ENCODE results near the gene ALOX5. TPM values are rescaled to one million over a fixed set of nuclear protein-coding genes. Genes with fewer than 3 reads are reported as not detected.

Gene ALOX5
- total and polyA plus RNA-seq, 2 of the 4 experiments (the other 2 are of a cell fraction): not detected

DNA sequence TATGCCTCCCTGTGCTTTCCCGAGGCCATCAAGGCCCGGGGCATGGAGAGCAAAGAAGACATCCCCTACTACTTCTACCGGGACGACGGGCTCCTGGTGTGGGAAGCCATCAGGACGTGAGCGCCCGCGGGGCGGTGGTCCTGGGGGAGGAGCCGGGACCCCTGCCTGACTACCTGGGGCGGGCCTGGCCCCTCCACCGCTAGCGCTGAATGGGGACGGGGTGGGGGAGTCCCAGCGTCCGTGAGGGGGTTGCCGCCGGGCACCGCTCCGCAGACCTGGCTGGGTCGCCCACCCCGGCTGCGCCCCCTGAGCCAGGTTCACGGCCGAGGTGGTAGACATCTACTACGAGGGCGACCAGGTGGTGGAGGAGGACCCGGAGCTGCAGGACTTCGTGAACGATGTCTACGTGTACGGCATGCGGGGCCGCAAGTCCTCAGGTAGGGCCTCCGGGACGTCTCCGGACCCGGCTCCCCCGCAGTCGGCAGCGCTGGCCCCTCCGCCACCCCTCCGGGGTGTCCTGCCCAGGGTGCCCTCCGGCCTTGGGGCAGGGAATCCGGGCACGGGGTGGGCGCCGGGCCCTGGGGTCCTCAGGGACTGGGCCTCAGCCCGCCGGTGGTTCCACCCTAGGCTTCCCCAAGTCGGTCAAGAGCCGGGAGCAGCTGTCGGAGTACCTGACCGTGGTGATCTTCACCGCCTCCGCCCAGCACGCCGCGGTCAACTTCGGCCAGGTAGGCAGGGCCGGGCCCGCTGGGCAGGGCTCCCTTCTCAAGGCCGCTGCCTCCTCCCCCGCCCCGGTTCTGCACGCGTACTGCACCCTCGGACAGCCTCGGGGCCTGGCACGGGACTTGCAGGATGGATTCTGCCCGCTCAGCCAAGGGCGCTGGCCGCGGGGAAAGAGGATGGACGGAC lies 69.3 kb downstream of the ALOX5 start:
- H3K9me3 ChIP-seq (ENCODE audit: control insufficient read depth, insufficient read depth, low read length): no peaks in the 10 kb centered on the region
- no peak overlapping the region for H3K27ac ChIP-seq (ENCODE audit: insufficient read depth, low read length)
- H2AFZ ChIP-seq (replicated peaks; ENCODE audit: low read length, poor library complexity): no peak overlapping the region
- intact Hi-C loops (cut with micrococcal nuclease) (no loop called here), dilution Hi-C loops (cut with HindIII; ENCODE audit: low sequenced_read_pairs, unreplicated experiment) (no loop called here), in situ Hi-C loops (cut with MboI; ENCODE audit: low sequenced_read_pairs) (no loop called here)
- DNase-seq: no peak
- no TSS peak for BruUV-seq (replicated peaks)
- H3K4ac ChIP-seq (ENCODE audit: low read depth, low read length): no peak overlapping the region
- no peaks in the 10 kb centered on the region for H3K36me3 ChIP-seq (ENCODE audit: control insufficient read depth, insufficient read depth, low read length)
- peaks cover 2% of the 10 kb centered on the region for H3K4me1 ChIP-seq (ENCODE audit: control insufficient read depth, insufficient read depth, low read length)
- peaks cover 16% of the 10 kb centered on the region; the same call in 1 of the 2 replicates for H3K27me3 ChIP-seq (ENCODE audit: control insufficient read depth, insufficient read depth, low read length)
- TF ChIP-seq FOS (IDR thresholded peaks at IDR 0.05; ENCODE audit: low read depth, low read length): no peak
- no peak for TF ChIP-seq RCOR1 (IDR thresholded peaks at IDR 0.05; ENCODE audit: insufficient replicate concordance, low read length)
- TF ChIP-seq MAFK (IDR thresholded peaks at IDR 0.05; ENCODE audit: low read depth, low read length): no peak
- TF ChIP-seq, protein P1, sequence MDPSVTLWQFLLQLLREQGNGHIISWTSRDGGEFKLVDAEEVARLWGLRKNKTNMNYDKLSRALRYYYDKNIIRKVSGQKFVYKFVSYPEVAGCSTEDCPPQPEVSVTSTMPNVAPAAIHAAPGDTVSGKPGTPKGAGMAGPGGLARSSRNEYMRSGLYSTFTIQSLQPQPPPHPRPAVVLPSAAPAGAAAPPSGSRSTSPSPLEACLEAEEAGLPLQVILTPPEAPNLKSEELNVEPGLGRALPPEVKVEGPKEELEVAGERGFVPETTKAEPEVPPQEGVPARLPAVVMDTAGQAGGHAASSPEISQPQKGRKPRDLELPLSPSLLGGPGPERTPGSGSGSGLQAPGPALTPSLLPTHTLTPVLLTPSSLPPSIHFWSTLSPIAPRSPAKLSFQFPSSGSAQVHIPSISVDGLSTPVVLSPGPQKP (IDR thresholded peaks at IDR 0.05; ENCODE audit: borderline replicate concordance, low read depth, low read length): no peak
- TF ChIP-seq, protein P2, sequence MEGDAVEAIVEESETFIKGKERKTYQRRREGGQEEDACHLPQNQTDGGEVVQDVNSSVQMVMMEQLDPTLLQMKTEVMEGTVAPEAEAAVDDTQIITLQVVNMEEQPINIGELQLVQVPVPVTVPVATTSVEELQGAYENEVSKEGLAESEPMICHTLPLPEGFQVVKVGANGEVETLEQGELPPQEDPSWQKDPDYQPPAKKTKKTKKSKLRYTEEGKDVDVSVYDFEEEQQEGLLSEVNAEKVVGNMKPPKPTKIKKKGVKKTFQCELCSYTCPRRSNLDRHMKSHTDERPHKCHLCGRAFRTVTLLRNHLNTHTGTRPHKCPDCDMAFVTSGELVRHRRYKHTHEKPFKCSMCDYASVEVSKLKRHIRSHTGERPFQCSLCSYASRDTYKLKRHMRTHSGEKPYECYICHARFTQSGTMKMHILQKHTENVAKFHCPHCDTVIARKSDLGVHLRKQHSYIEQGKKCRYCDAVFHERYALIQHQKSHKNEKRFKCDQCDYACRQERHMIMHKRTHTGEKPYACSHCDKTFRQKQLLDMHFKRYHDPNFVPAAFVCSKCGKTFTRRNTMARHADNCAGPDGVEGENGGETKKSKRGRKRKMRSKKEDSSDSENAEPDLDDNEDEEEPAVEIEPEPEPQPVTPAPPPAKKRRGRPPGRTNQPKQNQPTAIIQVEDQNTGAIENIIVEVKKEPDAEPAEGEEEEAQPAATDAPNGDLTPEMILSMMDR (conservative IDR thresholded peaks at IDR 0.05; ENCODE audit: low read depth, low read length): no peak
- TF ChIP-seq RFX5 (IDR thresholded peaks at IDR 0.05; ENCODE audit: low read depth, low read length): no peak
- no peaks in the 10 kb centered on the region for H3K9me1 ChIP-seq (ENCODE audit: insufficient read depth, low read length)
- CTCF ChIA-PET: no interaction called here
- no peak overlapping the region for H2BK5ac ChIP-seq (ENCODE audit: low read depth, low read length, poor library complexity, severe bottlenecking)
- no peak overlapping the region for H2AK9ac ChIP-seq (replicated peaks; ENCODE audit: low read depth, low read length, poor library complexity)
- no peaks in the 10 kb centered on the region for H4K20me1 ChIP-seq (ENCODE audit: insufficient read depth, low read length)
- H4K91ac ChIP-seq (ENCODE audit: insufficient read depth, low read depth, low read length): no peak overlapping the region
- ATAC-seq (ENCODE audit: low read depth): no peak
- no peak overlapping the region for H3K23ac ChIP-seq (ENCODE audit: low read depth, low read length)
- no peak overlapping the region for H3K14ac ChIP-seq (replicated peaks; ENCODE audit: low read depth, low read length)
- H4K8ac ChIP-seq (ENCODE audit: low read depth in 2 of 2, low read length in 2 of 2): no peak overlapping the region
- H3K4me2 ChIP-seq (ENCODE audit: low read depth, low read length): no peak overlapping the region
- POLR2A ChIA-PET (ENCODE audit: unreplicated experiment): no interaction called here
- H2BK120ac ChIP-seq (ENCODE audit: low read depth, low read length): no peak overlapping the region
- no peak overlapping the region for H4K5ac ChIP-seq (ENCODE audit: low read depth, low read length)
- no peaks in the 10 kb centered on the region for H3K79me1 ChIP-seq (ENCODE audit: low read depth in 1 of 2, low read length in 2 of 2)
- no peak overlapping the region for H3K56ac ChIP-seq (ENCODE audit: extremely low read depth, insufficient read depth, low read length)
- no peak overlapping the region for H2BK15ac ChIP-seq (ENCODE audit: low read depth, low read length)
- no peak overlapping the region for H3K9ac ChIP-seq (ENCODE audit: low read depth, low read length)
- no peak overlapping the region for H3K18ac ChIP-seq (ENCODE audit: low read depth, low read length)
- WGBS, 2 experiments (ENCODE audit: extremely low coverage in 2 of 2, insufficient read length in 1 of 2): 91% methylated on average over 29 of the region's 76 CpGs; no CpG with 5 or more reads in 1 of the 2 experiments
- no peak overlapping the region for H3K4me3 ChIP-seq (ENCODE audit: insufficient read depth, low read depth, low read length)
- H2AK5ac ChIP-seq (ENCODE audit: low read depth, low read length): no peak overlapping the region
- H2BK20ac ChIP-seq (ENCODE audit: low read depth, low read length): no peak overlapping the region

Measured in IMR-90 (cell line).